K562 (cell line): ENCODE data around the gene MDH2. TPM values are rescaled to one million over a fixed set of nuclear protein-coding genes. Genes with fewer than 3 reads are reported as not detected.

Experiments
- BMI1 ChIP-seq: fragments of 150-350 bp; IDR thresholded peaks from 2 replicates; pipeline ENCODE4 v1.6.1; 2014; ENCODE audit warnings: low read length
- BRF1 ChIP-seq: IDR thresholded peaks from 3 replicates; pipeline ENCODE4 v1.6.1; 2011; ENCODE audit warnings: borderline replicate concordance, mild to moderate bottlenecking; ENCODE audit not compliant: insufficient read length; ENCODE audit errors: extremely low read depth
- ELF2 ChIP-seq: fragments of 250-450 bp; sonication (Bioruptor Pico); IDR thresholded peaks from 2 replicates; pipeline ENCODE4 v1.5.0; 2021; ENCODE audit warnings: mild to moderate bottlenecking
- GATAD2B ChIP-seq: fragments of 450-650 bp; IDR thresholded peaks from 2 replicates; pipeline ENCODE4 v1.6.1; 2017; ENCODE audit warnings: mild to moderate bottlenecking, borderline replicate concordance
- NCOA1 ChIP-seq: fragments of 450-650 bp; IDR thresholded peaks from 2 replicates; pipeline ENCODE4 v1.6.1; 2016; ENCODE audit warnings: low read depth
- NCOA4 ChIP-seq: fragments of 450-650 bp; IDR thresholded peaks from 2 replicates; pipeline ENCODE4 v1.6.1; 2018; ENCODE audit warnings: mild to moderate bottlenecking; ENCODE audit not compliant: partially characterized antibody
- SAFB2 ChIP-seq: fragments of 200-400 bp; formaldehyde crosslinking; IDR thresholded peaks from 2 replicates; pipeline ENCODE4 v1.6.1; 2018; ENCODE audit warnings: borderline replicate concordance, low read length, low read depth, moderate library complexity; ENCODE audit not compliant: severe bottlenecking
- SETDB1 ChIP-seq: IDR thresholded peaks from one replicate; pipeline ENCODE4 v1.6.1; 2012; ENCODE audit warnings: low read length, control low read depth, inconsistent platforms
- SRF ChIP-seq, 2 experiments: fragments of 250-450, 450-650 bp in 1 of 2; sonication (Bioruptor Pico) in 1 of 2; sonication (generic) in 1 of 2; formaldehyde crosslinking; IDR thresholded peaks; 2 replicates each; pipeline versions ENCODE4 v1.5.0 to v1.5.1; 2020 to 2022; ENCODE audit warnings: mild to moderate bottlenecking in 1 of 2, missing genetic modification reagents in 1 of 2
- SRSF3 ChIP-seq: fragments of 200-400 bp; formaldehyde crosslinking; IDR thresholded peaks from 2 replicates; pipeline ENCODE4 v1.6.1; 2016; ENCODE audit warnings: mild to moderate bottlenecking, low read length, moderate library complexity; ENCODE audit not compliant: insufficient read depth
- ZNF12 ChIP-seq: sonication (generic); formaldehyde crosslinking; IDR thresholded peaks from 2 replicates; pipeline ENCODE4 v1.4.0; 2020; ENCODE audit warnings: mild to moderate bottlenecking, missing genetic modification reagents
- ZNF184 ChIP-seq: sonication (generic); formaldehyde crosslinking; IDR thresholded peaks from 2 replicates; pipeline ENCODE4 v1.5.0; 2020; ENCODE audit warnings: missing genetic modification reagents
- polyA plus RNA-seq, 8 experiments: library from polyadenylated mRNA; depleted of rRNA in 4 of 8; stranded (reverse) in 5 of 8; unstranded in 3 of 8; fragments of >200 nt; fragmentation: Nextera tagmentation in 2 of 8; fragmentation: Illumina TruSeq in 1 of 8; extraction: Ambion mirVana in 2 of 8; extraction: Trizol in 1 of 8; gene quantifications; 2 replicates each; pipeline versions ENCODE4 v1.2.1 to v1.2.3, GENCODE V29; 2011 to 2014; ENCODE audit warnings: inconsistent platforms in 1 of 8, missing spikeins in 1 of 8
- total RNA-seq, 7 experiments: library from RNA; depleted of rRNA in 6 of 7; stranded (reverse); fragments of >200 nt in 6 of 7; fragmentation: Illumina TruSeq in 2 of 7; extraction: Trizol in 2 of 7; gene quantifications; 2 replicates each; pipeline versions ENCODE4 v1.2.1 to v1.2.3, GENCODE V29; 2011 to 2021; ENCODE audit warnings: low replicate concordance in 1 of 7
- TF ChIP-seq, protein P1 (sequence below): sonication (generic); formaldehyde crosslinking; IDR thresholded peaks from 2 replicates; pipeline ENCODE4 v1.8.0; 2022; ENCODE audit warnings: missing genetic modification reagents, mild to moderate bottlenecking, borderline replicate concordance
- TF ChIP-seq, protein P2 (sequence below): fragments of 450-650 bp; IDR thresholded peaks from 2 replicates; pipeline ENCODE4 v1.6.1; 2014; ENCODE audit warnings: low read depth, mild to moderate bottlenecking, moderate library complexity, borderline replicate concordance
- TF ChIP-seq, protein P3 (sequence below): fragments of 450-650 bp; IDR thresholded peaks from 2 replicates; pipeline ENCODE4 v1.6.1; 2016; ENCODE audit warnings: low read depth, mild to moderate bottlenecking, moderate library complexity
- TF ChIP-seq, protein P4 (sequence below): fragments of 450-650 bp; IDR thresholded peaks from 2 replicates; pipeline ENCODE4 v1.7.1; 2018; ENCODE audit warnings: mild to moderate bottlenecking, low read depth; ENCODE audit not compliant: partially characterized antibody

MDH2 gene
- total and polyA plus RNA-seq, 9 of the 15 experiments (the other 6 are each of a cell fraction or from before 2014, with no cell fraction given), result 106 to 701 (median 242) TPM

DNA sequence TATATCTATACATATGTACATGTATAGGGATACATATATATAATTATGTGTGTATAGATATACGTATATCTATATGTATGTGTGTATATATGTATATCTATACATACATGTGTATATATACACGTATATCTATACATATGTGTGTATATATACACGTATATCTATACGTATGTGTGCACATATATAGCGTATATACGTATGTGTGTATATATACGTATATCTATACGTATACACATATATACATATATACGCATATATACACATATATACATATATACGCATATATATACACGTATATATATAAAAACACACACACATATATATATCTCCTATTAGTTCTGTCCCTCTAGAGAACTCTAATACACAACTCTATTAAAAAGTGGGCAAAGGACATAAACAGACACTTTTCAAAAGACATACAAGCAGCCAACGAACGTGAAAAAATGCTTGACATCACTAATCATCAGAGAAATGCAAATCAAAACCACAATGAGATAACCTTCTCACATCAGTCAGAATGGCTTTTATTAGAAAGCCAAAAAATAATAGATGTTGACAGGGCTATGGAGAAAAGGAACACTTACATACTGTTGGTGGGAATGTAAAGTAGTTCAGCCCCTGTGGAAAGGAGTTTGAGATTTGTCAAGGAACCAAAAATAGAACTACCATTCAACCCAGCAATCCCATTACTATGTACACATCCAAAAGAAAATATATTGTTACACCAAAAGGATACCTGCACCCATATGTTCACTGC lies 31.5 kb upstream of the MDH2 start (continued):
- TF ChIP-seq, protein P1, sequence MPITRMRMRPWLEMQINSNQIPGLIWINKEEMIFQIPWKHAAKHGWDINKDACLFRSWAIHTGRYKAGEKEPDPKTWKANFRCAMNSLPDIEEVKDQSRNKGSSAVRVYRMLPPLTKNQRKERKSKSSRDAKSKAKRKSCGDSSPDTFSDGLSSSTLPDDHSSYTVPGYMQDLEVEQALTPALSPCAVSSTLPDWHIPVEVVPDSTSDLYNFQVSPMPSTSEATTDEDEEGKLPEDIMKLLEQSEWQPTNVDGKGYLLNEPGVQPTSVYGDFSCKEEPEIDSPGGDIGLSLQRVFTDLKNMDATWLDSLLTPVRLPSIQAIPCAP (CRISPR knock-in tag), result no peak
- no peak for TF ChIP-seq NCOA4
- TF ChIP-seq ZNF12 (CRISPR knock-in tag), result no peak
- TF ChIP-seq NCOA1, result no peak
- TF ChIP-seq ELF2, result no peak
- TF ChIP-seq GATAD2B, result no peak
- TF ChIP-seq SETDB1, result no peak
- TF ChIP-seq BRF1, result no peak
- TF ChIP-seq, protein P2, sequence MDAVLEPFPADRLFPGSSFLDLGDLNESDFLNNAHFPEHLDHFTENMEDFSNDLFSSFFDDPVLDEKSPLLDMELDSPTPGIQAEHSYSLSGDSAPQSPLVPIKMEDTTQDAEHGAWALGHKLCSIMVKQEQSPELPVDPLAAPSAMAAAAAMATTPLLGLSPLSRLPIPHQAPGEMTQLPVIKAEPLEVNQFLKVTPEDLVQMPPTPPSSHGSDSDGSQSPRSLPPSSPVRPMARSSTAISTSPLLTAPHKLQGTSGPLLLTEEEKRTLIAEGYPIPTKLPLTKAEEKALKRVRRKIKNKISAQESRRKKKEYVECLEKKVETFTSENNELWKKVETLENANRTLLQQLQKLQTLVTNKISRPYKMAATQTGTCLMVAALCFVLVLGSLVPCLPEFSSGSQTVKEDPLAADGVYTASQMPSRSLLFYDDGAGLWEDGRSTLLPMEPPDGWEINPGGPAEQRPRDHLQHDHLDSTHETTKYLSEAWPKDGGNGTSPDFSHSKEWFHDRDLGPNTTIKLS, result no peak
- TF ChIP-seq SRSF3, result no peak
- no peak for TF ChIP-seq BMI1
- no peak for TF ChIP-seq SAFB2
- TF ChIP-seq, protein P3, sequence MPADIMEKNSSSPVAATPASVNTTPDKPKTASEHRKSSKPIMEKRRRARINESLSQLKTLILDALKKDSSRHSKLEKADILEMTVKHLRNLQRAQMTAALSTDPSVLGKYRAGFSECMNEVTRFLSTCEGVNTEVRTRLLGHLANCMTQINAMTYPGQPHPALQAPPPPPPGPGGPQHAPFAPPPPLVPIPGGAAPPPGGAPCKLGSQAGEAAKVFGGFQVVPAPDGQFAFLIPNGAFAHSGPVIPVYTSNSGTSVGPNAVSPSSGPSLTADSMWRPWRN, result no peak
- no peak for TF ChIP-seq ZNF184 (CRISPR knock-in tag)
- TF ChIP-seq SRF (CRISPR knock-in tag; IDR thresholded peaks at IDR 0.05), result peak in 1 of 2 experiments; percentile 82; a peak in 1 of 4 replicates
- TF ChIP-seq, protein P4, sequence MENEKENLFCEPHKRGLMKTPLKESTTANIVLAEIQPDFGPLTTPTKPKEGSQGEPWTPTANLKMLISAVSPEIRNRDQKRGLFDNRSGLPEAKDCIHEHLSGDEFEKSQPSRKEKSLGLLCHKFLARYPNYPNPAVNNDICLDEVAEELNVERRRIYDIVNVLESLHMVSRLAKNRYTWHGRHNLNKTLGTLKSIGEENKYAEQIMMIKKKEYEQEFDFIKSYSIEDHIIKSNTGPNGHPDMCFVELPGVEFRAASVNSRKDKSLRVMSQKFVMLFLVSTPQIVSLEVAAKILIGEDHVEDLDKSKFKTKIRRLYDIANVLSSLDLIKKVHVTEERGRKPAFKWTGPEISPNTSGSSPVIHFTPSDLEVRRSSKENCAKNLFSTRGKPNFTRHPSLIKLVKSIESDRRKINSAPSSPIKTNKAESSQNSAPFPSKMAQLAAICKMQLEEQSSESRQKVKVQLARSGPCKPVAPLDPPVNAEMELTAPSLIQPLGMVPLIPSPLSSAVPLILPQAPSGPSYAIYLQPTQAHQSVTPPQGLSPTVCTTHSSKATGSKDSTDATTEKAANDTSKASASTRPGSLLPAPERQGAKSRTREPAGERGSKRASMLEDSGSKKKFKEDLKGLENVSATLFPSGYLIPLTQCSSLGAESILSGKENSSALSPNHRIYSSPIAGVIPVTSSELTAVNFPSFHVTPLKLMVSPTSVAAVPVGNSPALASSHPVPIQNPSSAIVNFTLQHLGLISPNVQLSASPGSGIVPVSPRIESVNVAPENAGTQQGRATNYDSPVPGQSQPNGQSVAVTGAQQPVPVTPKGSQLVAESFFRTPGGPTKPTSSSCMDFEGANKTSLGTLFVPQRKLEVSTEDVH, result no peak
